Measurements from ENCODE around the gene SCAF8. TPM values are rescaled to one million over a fixed set of nuclear protein-coding genes. Genes with fewer than 3 reads are reported as not detected.

SCAF8 gene
- total and polyA plus RNA-seq, 2 donors (not counting 1 experiment from before 2014, with no cell fraction given): 25.7 to 75.2 TPM

DNA sequence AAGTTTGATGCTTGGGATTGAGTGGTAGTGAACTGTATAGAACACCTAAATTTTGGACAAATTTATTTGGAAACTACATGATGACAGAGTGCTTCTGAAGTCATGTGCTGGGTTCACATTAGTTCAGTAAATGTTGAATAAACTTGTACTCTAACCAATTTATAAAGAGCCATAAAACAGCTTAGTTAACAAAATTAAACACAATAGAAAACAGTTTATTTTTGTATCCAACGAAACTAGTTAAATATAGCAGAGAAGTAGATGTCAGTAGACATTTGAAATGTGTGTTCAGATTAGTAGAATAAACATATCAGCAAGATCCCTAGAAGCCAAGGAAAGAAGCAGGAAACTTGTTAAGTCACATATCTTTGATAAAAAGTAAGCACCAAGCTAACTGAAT, 32.1 kb downstream of the SCAF8 start:
- H3K27me3 Mint-ChIP-seq: no peaks in the 10 kb centered on the region
- Histone ChIP-seq H4K20me1 (ENCODE audit: control insufficient read depth, insufficient read depth, low read length, poor library complexity, severe bottlenecking) (peaks cover 93% of the 10 kb centered on the region), H3K9ac (ENCODE audit: low read length) (no peak overlapping the region), H3K9me3 (ENCODE audit: control extremely low read depth in 1 of 3, control insufficient read depth in 2 of 3, insufficient read depth in 1 of 3, low read length in 2 of 3) (no peaks in the 10 kb centered on the region), H3K27ac (ENCODE audit: low read length in 2 of 2) (no peak overlapping the region), H3K4me2 (replicated peaks; ENCODE audit: low read depth, low read length, poor library complexity, severe bottlenecking) (no peak overlapping the region), H3K4me3 (ENCODE audit: control extremely low read depth in 1 of 5, extremely low read depth in 1 of 5, insufficient read depth in 1 of 5, low read depth in 2 of 5, low read length in 4 of 5) (no peak overlapping the region), H2AFZ (ENCODE audit: insufficient read depth, low read depth, low read length, poor library complexity, severe bottlenecking) (no peak overlapping the region), H3K79me2 (ENCODE audit: control insufficient read depth, insufficient read depth, low read length) (peaks cover 99% of the 10 kb centered on the region), H3K36me3 (replicated peaks in 1 of 2; ENCODE audit: control extremely low read depth in 1 of 2, control insufficient read depth in 1 of 2, extremely low read depth in 1 of 2, insufficient read depth in 2 of 2, low read length in 1 of 2) (peaks cover 2 to 7% of the 10 kb centered on the region in 2 experiments), H3K4me1 (ENCODE audit: control insufficient read depth in 2 of 2, insufficient read depth in 2 of 2, low read length in 2 of 2) (peaks cover 15 to 29% of the 10 kb centered on the region in 2 donors), H3K27me3 (replicated peaks in 1 of 4; ENCODE audit: control extremely low read depth in 1 of 4, control insufficient read depth in 3 of 4, insufficient read depth in 4 of 4, low read length in 3 of 4) (no peaks in the 10 kb centered on the region)
- TF ChIP-seq EZH2 (IDR thresholded peaks at IDR 0.05; ENCODE audit: borderline replicate concordance, insufficient read depth, low read depth, low read length, poor library complexity, severe bottlenecking): no peak
- TF ChIP-seq, protein P1, sequence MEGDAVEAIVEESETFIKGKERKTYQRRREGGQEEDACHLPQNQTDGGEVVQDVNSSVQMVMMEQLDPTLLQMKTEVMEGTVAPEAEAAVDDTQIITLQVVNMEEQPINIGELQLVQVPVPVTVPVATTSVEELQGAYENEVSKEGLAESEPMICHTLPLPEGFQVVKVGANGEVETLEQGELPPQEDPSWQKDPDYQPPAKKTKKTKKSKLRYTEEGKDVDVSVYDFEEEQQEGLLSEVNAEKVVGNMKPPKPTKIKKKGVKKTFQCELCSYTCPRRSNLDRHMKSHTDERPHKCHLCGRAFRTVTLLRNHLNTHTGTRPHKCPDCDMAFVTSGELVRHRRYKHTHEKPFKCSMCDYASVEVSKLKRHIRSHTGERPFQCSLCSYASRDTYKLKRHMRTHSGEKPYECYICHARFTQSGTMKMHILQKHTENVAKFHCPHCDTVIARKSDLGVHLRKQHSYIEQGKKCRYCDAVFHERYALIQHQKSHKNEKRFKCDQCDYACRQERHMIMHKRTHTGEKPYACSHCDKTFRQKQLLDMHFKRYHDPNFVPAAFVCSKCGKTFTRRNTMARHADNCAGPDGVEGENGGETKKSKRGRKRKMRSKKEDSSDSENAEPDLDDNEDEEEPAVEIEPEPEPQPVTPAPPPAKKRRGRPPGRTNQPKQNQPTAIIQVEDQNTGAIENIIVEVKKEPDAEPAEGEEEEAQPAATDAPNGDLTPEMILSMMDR (IDR thresholded peaks at IDR 0.05): no peak
- ATAC-seq (ENCODE audit: low read depth) (no peak), DNase-seq (no peak)
- peaks cover 67% of the 10 kb centered on the region for H3K4me1 Mint-ChIP-seq
- H3K4me3 Mint-ChIP-seq: no peak overlapping the region
- ChIA-PET CTCF (no interaction called here), POLR2A (no interaction called here)
- no peaks in the 10 kb centered on the region for H3K9me3 Mint-ChIP-seq (ENCODE audit: insufficient read depth)
- intact Hi-C loops (cut with micrococcal nuclease): no loop called here
- WGBS (ENCODE audit: insufficient coverage): no CpG with 5 or more reads among the region's 1 CpG
- H3K27ac Mint-ChIP-seq: no peak overlapping the region

DNA sequence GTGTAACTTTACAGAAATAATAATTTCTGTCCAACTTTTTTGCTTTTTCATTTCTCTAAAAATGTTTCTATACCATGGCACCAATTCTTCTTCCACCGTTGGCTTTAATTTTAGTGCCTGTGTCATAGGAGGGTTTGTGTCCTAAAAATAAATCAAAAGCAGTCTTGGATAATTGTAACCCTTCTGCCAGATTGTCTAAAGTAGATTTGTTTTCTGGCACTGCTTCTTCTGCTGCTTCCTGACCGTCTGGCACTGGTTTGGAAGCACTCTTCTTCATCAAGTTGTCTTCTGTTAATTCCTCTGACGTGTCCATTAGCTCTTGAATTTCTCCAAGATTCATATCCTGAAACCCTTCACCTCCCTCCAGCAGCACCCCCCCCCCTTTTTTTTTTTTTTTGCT, 33.1 kb downstream of the SCAF8 start:
- no CpG with 5 or more reads among the region's 3 CpGs for WGBS (ENCODE audit: insufficient coverage)
- H3K4me2 ChIP-seq (replicated peaks; ENCODE audit: low read depth, low read length, poor library complexity, severe bottlenecking): no peak overlapping the region
- ChIA-PET POLR2A (no interaction called here), CTCF (no interaction called here)
- H3K4me3 ChIP-seq (ENCODE audit: control extremely low read depth in 1 of 5, extremely low read depth in 1 of 5, insufficient read depth in 1 of 5, low read depth in 2 of 5, low read length in 4 of 5): no peak overlapping the region
- H4K20me1 ChIP-seq (ENCODE audit: control insufficient read depth, insufficient read depth, low read length, poor library complexity, severe bottlenecking): peaks cover 93% of the 10 kb centered on the region
- ATAC-seq (ENCODE audit: low read depth) (no peak), DNase-seq (no peak)
- no peak overlapping the region for H3K9ac ChIP-seq (ENCODE audit: low read length)
- H3K36me3 ChIP-seq (replicated peaks in 1 of 2; ENCODE audit: control extremely low read depth in 1 of 2, control insufficient read depth in 1 of 2, extremely low read depth in 1 of 2, insufficient read depth in 2 of 2, low read length in 1 of 2): peaks cover 2 to 7% of the 10 kb centered on the region in 2 experiments
- no peak overlapping the region for H2AFZ ChIP-seq (ENCODE audit: insufficient read depth, low read depth, low read length, poor library complexity, severe bottlenecking)
- no peak overlapping the region for H3K27ac ChIP-seq (ENCODE audit: low read length in 2 of 2)
- no peaks in the 10 kb centered on the region for H3K9me3 Mint-ChIP-seq (ENCODE audit: insufficient read depth)
- H3K27me3 Mint-ChIP-seq: no peaks in the 10 kb centered on the region
- H3K27me3 ChIP-seq (replicated peaks in 1 of 4; ENCODE audit: control extremely low read depth in 1 of 4, control insufficient read depth in 3 of 4, insufficient read depth in 4 of 4, low read length in 3 of 4): no peaks in the 10 kb centered on the region
- intact Hi-C loops (cut with micrococcal nuclease): no loop called here
- TF ChIP-seq, protein P1 (IDR thresholded peaks at IDR 0.05): no peak
- peaks cover 72% of the 10 kb centered on the region for H3K4me1 Mint-ChIP-seq
- peaks cover 100% of the 10 kb centered on the region for H3K79me2 ChIP-seq (ENCODE audit: control insufficient read depth, insufficient read depth, low read length)
- no peak overlapping the region for H3K4me3 Mint-ChIP-seq
- H3K27ac Mint-ChIP-seq: no peak overlapping the region
- no peaks in the 10 kb centered on the region for H3K9me3 ChIP-seq (ENCODE audit: control extremely low read depth in 1 of 3, control insufficient read depth in 2 of 3, insufficient read depth in 1 of 3, low read length in 2 of 3)
- H3K4me1 ChIP-seq (ENCODE audit: control insufficient read depth in 2 of 2, insufficient read depth in 2 of 2, low read length in 2 of 2): peaks cover 15 to 29% of the 10 kb centered on the region in 2 donors
